ENCODE results near the gene SFXN5.

GRCh38 chr2:72963423-72964145, 107.9 kb downstream of the SFXN5 start:
- TF ChIP-seq POLR2A (IDR thresholded peaks at IDR 0.05), result no peak
- TF ChIP-seq, protein P1, sequence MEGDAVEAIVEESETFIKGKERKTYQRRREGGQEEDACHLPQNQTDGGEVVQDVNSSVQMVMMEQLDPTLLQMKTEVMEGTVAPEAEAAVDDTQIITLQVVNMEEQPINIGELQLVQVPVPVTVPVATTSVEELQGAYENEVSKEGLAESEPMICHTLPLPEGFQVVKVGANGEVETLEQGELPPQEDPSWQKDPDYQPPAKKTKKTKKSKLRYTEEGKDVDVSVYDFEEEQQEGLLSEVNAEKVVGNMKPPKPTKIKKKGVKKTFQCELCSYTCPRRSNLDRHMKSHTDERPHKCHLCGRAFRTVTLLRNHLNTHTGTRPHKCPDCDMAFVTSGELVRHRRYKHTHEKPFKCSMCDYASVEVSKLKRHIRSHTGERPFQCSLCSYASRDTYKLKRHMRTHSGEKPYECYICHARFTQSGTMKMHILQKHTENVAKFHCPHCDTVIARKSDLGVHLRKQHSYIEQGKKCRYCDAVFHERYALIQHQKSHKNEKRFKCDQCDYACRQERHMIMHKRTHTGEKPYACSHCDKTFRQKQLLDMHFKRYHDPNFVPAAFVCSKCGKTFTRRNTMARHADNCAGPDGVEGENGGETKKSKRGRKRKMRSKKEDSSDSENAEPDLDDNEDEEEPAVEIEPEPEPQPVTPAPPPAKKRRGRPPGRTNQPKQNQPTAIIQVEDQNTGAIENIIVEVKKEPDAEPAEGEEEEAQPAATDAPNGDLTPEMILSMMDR (IDR thresholded peaks at IDR 0.05), result no peak

Data from heart left ventricle (tissue), 13 donors.